ENCODE results near the gene TSPAN5. TPM values are rescaled to one million over a fixed set of nuclear protein-coding genes. Genes with fewer than 3 reads are reported as not detected.
A peak's percentile ranks its signal among the peaks of the same experiment; 100 is the strongest.

The TSPAN5 gene
- total and polyA plus RNA-seq, 10 donors: 4.6 to 33.6 (median 22.9) TPM

DNA sequence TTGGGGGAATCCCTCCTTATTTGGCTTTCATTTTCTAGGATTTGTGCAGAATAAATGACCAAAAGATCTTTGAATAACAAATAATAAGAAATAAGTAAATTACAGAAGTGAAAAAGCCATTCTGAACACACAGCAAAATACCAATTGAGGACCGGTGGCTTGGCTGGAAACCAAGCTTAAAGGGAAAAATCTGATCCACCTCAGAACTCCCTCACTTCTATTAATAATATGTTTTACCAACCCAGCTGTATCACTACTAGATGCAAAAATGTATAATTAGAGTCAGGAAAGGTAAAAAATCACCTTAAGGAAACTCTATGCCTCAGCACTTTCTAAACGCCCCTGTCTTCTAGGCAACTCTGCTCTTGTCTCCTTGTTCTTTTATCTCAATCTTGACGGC is 77.3 kb downstream of the TSPAN5 start:
- H3K4me1 ChIP-seq: peaks cover 4 to 43% (median 21%) of the 10 kb centered on the region in 6 donors
- DNase-seq: no peak
- peak overlapping the region in 3 of 8 donors; percentile 12 to 29 (median 17) for H3K27ac ChIP-seq
- 60 to 68% (median 64%) methylated on average over 3 of the region's 3 CpGs for WGBS, 5 donors
- H3K9me3 ChIP-seq: no peaks in the 10 kb centered on the region
- H3K36me3 ChIP-seq: no peaks in the 10 kb centered on the region
- intact Hi-C loops (cut with DNase I; ENCODE audit: low total_unique reads): no loop called here
- H3K4me3 ChIP-seq: no peak overlapping the region
- H3K27me3 ChIP-seq (replicated peaks in 1 of 7): no peaks in the 10 kb centered on the region
- TF ChIP-seq CTCF (IDR thresholded peaks at IDR 0.05 in 8 of 11, conservative IDR thresholded peaks at IDR 0.05 in 3 of 11) (no peak), POLR2A (IDR thresholded peaks at IDR 0.05) (no peak), POLR2AphosphoS5 (IDR thresholded peaks at IDR 0.05) (no peak)

GRCh38 chr4:98577956-98578355 is 80.5 kb downstream of the TSPAN5 start:
- Histone ChIP-seq H3K36me3 (peaks cover 0 to 9% (median 0%) of the 10 kb centered on the region in 6 donors), H3K27ac (peak overlapping the region in 1 of 8 donors; percentile 26), H3K4me1 (peaks cover 4 to 43% (median 21%) of the 10 kb centered on the region in 6 donors), H3K9me3 (no peaks in the 10 kb centered on the region), H3K27me3 (replicated peaks in 1 of 7) (no peaks in the 10 kb centered on the region), H3K4me3 (peak overlapping the region in 3 of 8 donors; percentile 22 to 34 (median 24))
- no peak for DNase-seq
- 26 to 63% (median 42%) methylated on average over 2 of the region's 2 CpGs for WGBS, 5 donors
- intact Hi-C loops (cut with DNase I; ENCODE audit: low total_unique reads): no loop called here
- TF ChIP-seq POLR2AphosphoS5 (IDR thresholded peaks at IDR 0.05) (no peak), CTCF (IDR thresholded peaks at IDR 0.05 in 8 of 11, conservative IDR thresholded peaks at IDR 0.05 in 3 of 11) (no peak), POLR2A (IDR thresholded peaks at IDR 0.05) (no peak)

DNA sequence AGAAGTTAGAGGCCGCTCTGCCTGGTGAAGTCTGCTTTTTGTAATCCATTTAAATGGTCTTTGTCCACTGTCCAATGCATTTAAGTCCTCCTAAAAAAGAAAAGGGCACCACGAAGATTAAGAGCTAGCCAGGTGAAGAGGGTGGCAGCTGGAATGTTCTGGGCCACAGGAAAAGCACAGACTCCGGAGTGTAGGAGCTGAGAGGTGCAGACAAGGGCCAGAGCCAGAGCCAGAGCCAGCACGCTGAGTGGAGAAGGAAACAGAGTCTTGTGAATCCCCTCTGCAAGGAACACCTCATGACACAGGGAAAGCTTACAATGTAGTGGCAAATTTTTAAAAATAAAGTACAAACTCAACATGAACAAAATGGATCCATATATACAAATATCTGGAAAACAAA is 83.6 kb downstream of the TSPAN5 start:
- intact Hi-C loops (cut with DNase I; ENCODE audit: low total_unique reads): no loop called here
- Histone ChIP-seq H3K4me1 (peaks cover 0 to 21% (median 9%) of the 10 kb centered on the region in 6 donors), H3K27me3 (replicated peaks in 1 of 7) (no peaks in the 10 kb centered on the region), H3K36me3 (peaks cover 0 to 9% (median 0%) of the 10 kb centered on the region in 6 donors), H3K27ac (no peak overlapping the region), H3K9me3 (no peaks in the 10 kb centered on the region), H3K4me3 (no peak overlapping the region)
- DNase-seq: no peak
- WGBS, 5 donors: 83 to 94% (median 88%) methylated on average over 4 of the region's 4 CpGs
- TF ChIP-seq POLR2AphosphoS5 (IDR thresholded peaks at IDR 0.05): no peak
- no peak for TF ChIP-seq POLR2A (IDR thresholded peaks at IDR 0.05)
- no peak for TF ChIP-seq CTCF (IDR thresholded peaks at IDR 0.05 in 8 of 11, conservative IDR thresholded peaks at IDR 0.05 in 3 of 11)

GRCh38 chr4:98573791-98574190 is 84.6 kb downstream of the TSPAN5 start:
- Histone ChIP-seq H3K27ac (no peak overlapping the region), H3K4me3 (no peak overlapping the region), H3K36me3 (peaks cover 0 to 9% (median 0%) of the 10 kb centered on the region in 6 donors), H3K27me3 (replicated peaks in 1 of 7) (no peaks in the 10 kb centered on the region), H3K4me1 (peaks cover 0 to 16% (median 8%) of the 10 kb centered on the region in 6 donors), H3K9me3 (no peaks in the 10 kb centered on the region)
- TF ChIP-seq CTCF (IDR thresholded peaks at IDR 0.05 in 8 of 11, conservative IDR thresholded peaks at IDR 0.05 in 3 of 11): no peak
- TF ChIP-seq POLR2AphosphoS5 (IDR thresholded peaks at IDR 0.05): no peak
- no peak for TF ChIP-seq POLR2A (IDR thresholded peaks at IDR 0.05)
- intact Hi-C loops (cut with DNase I; ENCODE audit: low total_unique reads): no loop called here
- no peak for DNase-seq
- WGBS, 5 donors: 48 to 94% (median 87%) methylated on average over 2 of the region's 2 CpGs
